Measurements from ENCODE around the gene CCDC8.
"Not testable (repeated sequence)": the region's sequence is repeated elsewhere in the genome, so short reads cannot be mapped to it uniquely, and the experiment has no call there.

The CCDC8 gene

DNA sequence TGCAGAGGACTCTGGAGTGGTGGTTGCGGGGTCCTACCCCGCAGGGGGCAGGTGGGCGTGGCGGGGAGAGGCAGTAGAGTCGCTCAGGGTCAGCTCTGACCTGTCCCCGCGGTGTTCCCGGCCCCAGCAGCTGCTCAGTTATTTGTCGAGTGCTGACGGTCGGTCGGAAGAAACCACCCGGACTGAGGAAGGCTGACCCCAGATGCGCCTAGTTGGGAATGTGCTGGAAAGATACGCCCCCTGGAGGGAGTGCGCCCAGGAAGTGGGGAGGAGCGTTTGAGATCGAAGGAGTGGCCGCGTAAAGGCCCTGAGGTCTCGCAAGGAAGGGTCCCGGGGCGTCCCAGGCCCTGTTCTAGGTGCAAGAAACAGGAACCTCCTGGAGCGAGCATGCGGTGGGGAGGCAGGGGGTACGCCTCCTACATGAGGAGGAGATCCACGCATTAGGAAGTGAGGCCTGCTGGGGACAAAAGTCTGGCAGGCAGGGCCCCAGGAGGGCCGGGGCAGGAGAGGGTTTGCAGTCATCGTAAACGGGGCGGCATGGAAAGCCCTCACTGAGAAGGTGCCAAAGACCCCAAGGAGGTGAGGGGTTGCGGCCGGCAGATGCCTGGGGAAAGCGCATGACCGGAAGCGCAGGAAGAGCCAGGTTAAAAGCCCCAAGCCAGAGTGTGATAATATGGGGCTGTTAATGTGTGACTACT lies 9.2 kb downstream of the CCDC8 start:
- TF ChIP-seq, protein P1, sequence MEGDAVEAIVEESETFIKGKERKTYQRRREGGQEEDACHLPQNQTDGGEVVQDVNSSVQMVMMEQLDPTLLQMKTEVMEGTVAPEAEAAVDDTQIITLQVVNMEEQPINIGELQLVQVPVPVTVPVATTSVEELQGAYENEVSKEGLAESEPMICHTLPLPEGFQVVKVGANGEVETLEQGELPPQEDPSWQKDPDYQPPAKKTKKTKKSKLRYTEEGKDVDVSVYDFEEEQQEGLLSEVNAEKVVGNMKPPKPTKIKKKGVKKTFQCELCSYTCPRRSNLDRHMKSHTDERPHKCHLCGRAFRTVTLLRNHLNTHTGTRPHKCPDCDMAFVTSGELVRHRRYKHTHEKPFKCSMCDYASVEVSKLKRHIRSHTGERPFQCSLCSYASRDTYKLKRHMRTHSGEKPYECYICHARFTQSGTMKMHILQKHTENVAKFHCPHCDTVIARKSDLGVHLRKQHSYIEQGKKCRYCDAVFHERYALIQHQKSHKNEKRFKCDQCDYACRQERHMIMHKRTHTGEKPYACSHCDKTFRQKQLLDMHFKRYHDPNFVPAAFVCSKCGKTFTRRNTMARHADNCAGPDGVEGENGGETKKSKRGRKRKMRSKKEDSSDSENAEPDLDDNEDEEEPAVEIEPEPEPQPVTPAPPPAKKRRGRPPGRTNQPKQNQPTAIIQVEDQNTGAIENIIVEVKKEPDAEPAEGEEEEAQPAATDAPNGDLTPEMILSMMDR (IDR thresholded peaks at IDR 0.05; ENCODE audit: low read depth, low read length, missing control alignments): peak; percentile 9
- in situ Hi-C loops (cut with HindIII; ENCODE audit: low sequenced_read_pairs): no loop called here
- no peak for DNase-seq (ENCODE audit: low read depth)
- H3K4me3 ChIP-seq (ENCODE audit: low read depth, low read length): no peak overlapping the region

DNA sequence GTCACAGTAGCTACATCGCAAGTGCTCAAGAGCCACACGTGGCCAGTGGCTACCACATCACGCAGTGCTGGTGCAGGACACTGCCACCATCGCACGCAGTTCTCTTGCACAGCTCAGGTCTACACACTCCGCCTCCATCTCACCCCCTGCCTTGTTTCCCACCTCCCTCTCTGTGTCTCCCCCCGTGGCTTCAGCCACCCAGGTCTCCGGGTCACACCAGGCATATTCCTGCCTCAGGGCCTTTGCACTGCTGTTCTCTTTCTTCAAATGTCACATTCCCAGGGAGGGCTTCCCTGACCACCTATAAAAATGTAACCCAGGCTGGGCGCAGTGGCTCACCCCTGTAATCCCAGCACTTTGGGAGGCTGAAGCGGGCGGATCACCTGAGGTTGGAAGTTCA lies 10.6 kb downstream of the CCDC8 start:
- in situ Hi-C loops (cut with HindIII; ENCODE audit: low sequenced_read_pairs): no loop called here
- TF ChIP-seq, protein P1 (IDR thresholded peaks at IDR 0.05; ENCODE audit: low read depth, low read length, missing control alignments): no peak
- DNase-seq (ENCODE audit: low read depth): no peak
- no peak overlapping the region for H3K4me3 ChIP-seq (ENCODE audit: low read depth, low read length)

DNA sequence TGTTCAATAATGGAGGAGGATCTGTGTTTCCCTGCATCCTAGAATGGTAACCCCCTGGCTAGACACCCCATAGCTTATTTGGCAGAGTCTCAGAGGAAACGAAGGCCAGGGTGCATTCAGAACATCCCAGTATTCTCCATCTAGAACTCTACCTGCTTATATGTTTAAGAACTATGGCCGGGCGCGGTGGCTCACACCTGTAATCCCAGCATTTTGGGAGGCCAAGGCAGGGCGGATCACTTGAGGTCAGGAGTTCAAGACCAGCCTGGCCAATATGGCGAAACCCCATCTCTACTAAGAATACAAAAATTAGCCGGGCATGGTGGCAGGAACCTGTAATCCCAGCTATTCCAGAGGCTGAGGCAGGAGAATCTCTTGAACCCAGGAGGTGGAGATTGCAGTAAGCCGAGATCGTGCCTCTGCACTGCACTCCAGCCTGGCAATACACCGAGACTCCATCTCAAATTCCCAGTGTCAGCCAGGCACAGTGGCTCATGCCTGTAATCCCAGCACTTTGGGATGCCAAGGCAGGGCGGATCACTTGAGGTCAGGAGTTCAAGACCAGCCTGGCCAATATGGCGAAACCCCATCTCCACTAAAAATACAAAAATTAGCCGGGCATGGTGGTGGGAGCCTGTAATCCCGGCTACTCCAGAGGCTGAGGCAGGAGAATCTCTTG lies 15.4 kb downstream of the CCDC8 start:
- DNase-seq (ENCODE audit: low read depth); H3K4me3 ChIP-seq (ENCODE audit: low read depth, low read length); in situ Hi-C loops (cut with HindIII; ENCODE audit: low sequenced_read_pairs): not testable (repeated sequence)

DNA sequence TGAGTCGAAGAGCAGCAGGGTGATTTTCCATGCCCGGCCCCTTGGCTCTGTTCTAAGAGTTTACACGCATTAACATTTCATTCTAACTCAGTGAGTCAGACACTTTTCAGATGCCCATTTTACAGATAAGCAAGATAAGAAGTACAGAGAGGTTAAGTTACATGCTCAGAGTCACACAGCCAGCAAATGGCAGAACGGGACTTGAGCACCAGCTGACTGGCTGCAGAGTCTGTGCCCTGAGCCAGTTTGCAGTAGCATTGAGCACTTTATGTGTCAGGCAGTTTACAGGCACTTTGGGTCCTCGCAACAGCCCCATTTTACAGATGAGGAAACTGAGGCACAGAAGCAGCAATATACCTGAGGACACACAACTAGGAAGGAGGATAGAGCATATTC lies 19.0 kb downstream of the CCDC8 start:
- H3K4me3 ChIP-seq (ENCODE audit: low read depth, low read length): no peak overlapping the region
- TF ChIP-seq, protein P1 (IDR thresholded peaks at IDR 0.05; ENCODE audit: low read depth, low read length, missing control alignments): no peak
- in situ Hi-C loops (cut with HindIII; ENCODE audit: low sequenced_read_pairs): no loop called here
- DNase-seq (ENCODE audit: low read depth): no peak

DNA sequence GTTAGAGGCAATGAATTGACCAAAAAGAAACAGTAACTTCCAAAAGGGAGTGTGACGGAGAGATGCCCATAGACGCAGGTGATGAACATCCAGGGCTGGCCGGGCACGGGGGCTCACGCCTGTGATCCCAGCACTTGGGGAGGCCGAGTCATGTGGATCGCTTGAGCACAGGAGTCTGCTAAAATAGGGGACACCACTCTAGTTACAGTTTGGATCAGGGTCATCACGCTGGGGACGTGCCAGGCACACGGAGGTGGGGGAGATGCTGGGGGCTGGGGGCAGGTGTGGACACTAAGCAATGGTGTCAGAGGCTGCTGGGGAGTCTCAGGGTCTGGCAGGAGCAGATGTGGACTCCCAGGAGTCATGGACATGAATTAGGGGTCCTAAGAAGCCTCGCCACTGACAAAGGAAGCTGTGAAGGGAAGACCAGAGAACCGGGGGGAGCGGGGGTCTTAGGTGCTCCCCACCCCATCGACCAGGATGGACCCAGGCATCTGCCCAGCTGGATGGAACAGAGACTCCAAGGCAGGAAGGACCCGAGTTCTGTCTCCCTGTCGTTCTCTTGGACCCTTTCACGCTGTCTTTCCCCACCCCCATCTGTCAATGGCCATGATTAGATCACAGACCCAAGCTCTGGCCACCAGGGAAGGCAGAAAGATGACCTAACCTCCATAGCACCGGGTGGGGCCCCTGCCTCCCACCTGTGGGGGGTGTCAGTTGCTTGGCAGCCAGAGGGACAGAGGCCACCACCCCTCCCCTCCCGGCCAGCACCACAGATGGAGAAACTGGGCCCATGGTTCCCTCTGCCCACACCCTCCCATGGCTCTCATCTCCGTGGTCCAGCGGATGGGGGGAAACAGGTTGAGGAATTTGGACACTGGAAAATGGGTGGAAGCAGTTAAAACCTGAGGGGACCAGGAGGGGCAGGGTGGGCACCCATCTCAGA lies 19.6 kb downstream of the CCDC8 start:
- in situ Hi-C loops (cut with HindIII; ENCODE audit: low sequenced_read_pairs): no loop called here
- H3K4me3 ChIP-seq (ENCODE audit: low read depth, low read length): no peak overlapping the region

DNA sequence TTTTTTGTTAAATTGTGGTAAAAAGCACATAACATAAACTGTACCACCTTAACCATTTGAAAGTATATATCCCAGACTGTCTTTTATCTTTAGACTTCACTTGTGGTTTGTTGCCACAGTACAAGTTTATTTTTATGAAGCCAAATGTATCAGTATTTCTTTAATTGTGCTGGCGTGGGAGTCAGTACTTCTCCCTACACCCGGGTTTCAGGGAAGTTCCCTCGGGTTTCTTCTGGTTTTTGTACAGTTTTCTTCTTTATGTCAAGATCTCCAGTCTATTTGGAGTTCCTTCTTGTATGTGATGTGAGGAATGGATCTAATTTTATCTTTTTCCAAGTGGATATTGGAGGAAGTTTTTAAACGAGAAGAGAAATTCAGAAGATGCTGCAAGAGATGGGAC lies 20.5 kb downstream of the CCDC8 start:
- no peak for DNase-seq (ENCODE audit: low read depth)
- TF ChIP-seq, protein P1 (IDR thresholded peaks at IDR 0.05; ENCODE audit: low read depth, low read length, missing control alignments): no peak
- no peak overlapping the region for H3K4me3 ChIP-seq (ENCODE audit: low read depth, low read length)
- in situ Hi-C loops (cut with HindIII; ENCODE audit: low sequenced_read_pairs): no loop called here

More for the DNA sequence above, 19.6 kb downstream of the CCDC8 start:
- TF ChIP-seq, protein P1 (IDR thresholded peaks at IDR 0.05; ENCODE audit: low read depth, low read length, missing control alignments): no peak
- DNase-seq (ENCODE audit: low read depth): no peak
